ENCODE results near the gene C22orf23. TPM values are rescaled to one million over a fixed set of nuclear protein-coding genes. Genes with fewer than 3 reads are reported as not detected.

The C22orf23 gene
- polyA plus RNA-seq, 1 donor (not counting 4 experiments of a cell fraction or from before 2014, with no cell fraction given) = not detected

DNA sequence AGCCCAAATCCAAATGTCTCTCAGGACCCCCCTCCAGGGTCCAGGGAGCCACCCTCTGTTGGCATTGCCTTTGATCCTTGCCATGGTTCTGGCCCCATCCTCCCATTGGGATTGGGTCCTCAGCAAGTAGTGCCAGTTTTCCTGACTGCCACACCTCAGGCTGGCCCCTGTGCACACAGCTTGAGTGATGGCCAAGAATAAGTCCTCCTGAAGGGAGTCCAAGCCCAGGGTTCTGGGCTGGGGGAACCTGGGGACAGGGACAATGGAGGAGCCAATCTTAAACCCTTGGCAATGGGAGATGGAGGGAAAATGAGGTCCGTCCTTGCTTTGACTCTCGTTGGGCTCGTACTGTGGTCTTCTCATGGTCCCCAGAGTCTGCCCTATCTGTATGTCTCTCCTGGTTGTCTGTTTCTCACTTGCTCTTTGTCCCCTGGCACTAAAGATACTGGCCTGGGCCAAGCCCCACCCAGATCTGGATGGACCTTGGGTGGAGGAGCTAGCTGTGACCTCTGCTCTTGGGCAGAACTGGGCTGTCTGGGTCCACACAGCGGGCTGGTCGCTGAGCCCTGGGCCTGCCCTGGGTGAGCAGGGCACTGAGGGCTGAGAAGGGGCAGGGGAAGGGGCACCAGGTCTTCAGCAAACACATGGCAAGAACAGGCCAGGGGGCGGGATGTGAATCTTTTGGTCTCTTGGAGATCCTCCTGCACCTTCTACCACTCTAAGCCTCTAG, 28.0 kb upstream of the C22orf23 start:
- Histone ChIP-seq H3K9me1 (ENCODE audit: control insufficient read depth, extremely low read depth, insufficient read depth, low read length) (peaks cover under 1% of the 10 kb centered on the region), H3K4me3 (ENCODE audit: control insufficient read depth in 2 of 3, extremely low read depth in 1 of 3, insufficient read depth in 2 of 3, low read depth in 1 of 3, low read length in 3 of 3) (no peak overlapping the region), H3K9ac (ENCODE audit: control insufficient read depth, extremely low read depth, insufficient read depth, low read length) (no peak overlapping the region), H3K4me2 (ENCODE audit: control insufficient read depth, extremely low read depth, insufficient read depth, low read depth, low read length) (no peak overlapping the region), H3K27ac (ENCODE audit: control insufficient read depth, insufficient read depth, low read length) (no peak overlapping the region), H2AFZ (ENCODE audit: control insufficient read depth, low read length) (no peak overlapping the region), H3K27me3 (ENCODE audit: control insufficient read depth, extremely low read depth, insufficient read depth, low read length) (no peaks in the 10 kb centered on the region), H3K36me3 (ENCODE audit: control insufficient read depth in 2 of 2, extremely low read depth in 1 of 2, insufficient read depth in 2 of 2, low read length in 2 of 2) (no peaks in the 10 kb centered on the region), H3K79me2 (ENCODE audit: control insufficient read depth, insufficient read depth, low read length) (no peaks in the 10 kb centered on the region), H3K9me3 (ENCODE audit: control insufficient read depth, low read depth, low read length) (no peaks in the 10 kb centered on the region), H3K4me1 (ENCODE audit: control insufficient read depth, extremely low read depth, insufficient read depth, low read length) (no peaks in the 10 kb centered on the region), H4K20me1 (ENCODE audit: control insufficient read depth, extremely low read depth, insufficient read depth, low read length) (no peaks in the 10 kb centered on the region)
- dilution Hi-C loops (cut with MboI; ENCODE audit: extremely low pct_ligation_motif_present, low sequenced_read_pairs) = no loop called here
- no peak for FAIRE-seq
- TF ChIP-seq CTCF (optimal IDR thresholded peaks at IDR 0.05 in 1 of 3, IDR thresholded peaks at IDR 0.05 in 1 of 3, conservative IDR thresholded peaks at IDR 0.05 in 1 of 3; ENCODE audit: extremely low read depth in 1 of 3, insufficient read depth in 2 of 3, low read length in 3 of 3) (no peak), EZH2 (IDR thresholded peaks at IDR 0.05; ENCODE audit: low read length) (no peak)
- DNase-seq (ENCODE audit: low read depth, low spot score) = no peak

DNA sequence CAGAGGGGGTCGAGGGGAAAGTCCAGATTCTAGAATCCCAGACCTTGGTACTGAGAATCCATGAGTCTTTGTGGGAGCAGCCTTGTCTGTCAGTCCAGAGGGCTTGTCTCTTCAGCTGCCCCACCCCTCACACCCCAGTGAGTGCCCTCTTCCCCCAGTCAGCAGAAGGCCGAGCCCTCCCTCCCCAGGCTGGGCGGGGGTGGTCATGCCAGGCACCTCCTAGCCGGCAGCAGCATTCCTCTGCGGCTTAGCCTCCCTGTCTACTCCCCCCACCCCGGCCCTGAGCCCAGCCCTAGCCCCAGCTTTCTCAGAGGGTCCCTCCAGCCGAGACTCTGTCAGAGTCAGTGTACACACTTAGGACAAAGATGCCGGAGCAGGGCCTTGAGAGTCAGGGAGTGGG, 26.4 kb upstream of the C22orf23 start:
- FAIRE-seq (no peak), DNase-seq (ENCODE audit: low read depth, low spot score) (no peak)
- H4K20me1 ChIP-seq (ENCODE audit: control insufficient read depth, extremely low read depth, insufficient read depth, low read length) = no peaks in the 10 kb centered on the region
- H3K9me3 ChIP-seq (ENCODE audit: control insufficient read depth, low read depth, low read length) = no peaks in the 10 kb centered on the region
- H3K27ac ChIP-seq (ENCODE audit: control insufficient read depth, insufficient read depth, low read length) = no peak overlapping the region
- H3K36me3 ChIP-seq (ENCODE audit: control insufficient read depth in 2 of 2, extremely low read depth in 1 of 2, insufficient read depth in 2 of 2, low read length in 2 of 2) = no peaks in the 10 kb centered on the region
- no peak overlapping the region for H2AFZ ChIP-seq (ENCODE audit: control insufficient read depth, low read length)
- H3K4me1 ChIP-seq (ENCODE audit: control insufficient read depth, extremely low read depth, insufficient read depth, low read length) = peaks cover 7% of the 10 kb centered on the region
- H3K9me1 ChIP-seq (ENCODE audit: control insufficient read depth, extremely low read depth, insufficient read depth, low read length) = peaks cover 3% of the 10 kb centered on the region
- H3K79me2 ChIP-seq (ENCODE audit: control insufficient read depth, insufficient read depth, low read length) = no peaks in the 10 kb centered on the region
- dilution Hi-C loops (cut with MboI; ENCODE audit: extremely low pct_ligation_motif_present, low sequenced_read_pairs) = no loop called here
- H3K9ac ChIP-seq (ENCODE audit: control insufficient read depth, extremely low read depth, insufficient read depth, low read length) = no peak overlapping the region
- no peak overlapping the region for H3K4me2 ChIP-seq (ENCODE audit: control insufficient read depth, extremely low read depth, insufficient read depth, low read depth, low read length)
- H3K4me3 ChIP-seq (ENCODE audit: control insufficient read depth in 2 of 3, extremely low read depth in 1 of 3, insufficient read depth in 2 of 3, low read depth in 1 of 3, low read length in 3 of 3) = no peak overlapping the region
- TF ChIP-seq CTCF (optimal IDR thresholded peaks at IDR 0.05 in 1 of 3, IDR thresholded peaks at IDR 0.05 in 1 of 3, conservative IDR thresholded peaks at IDR 0.05 in 1 of 3; ENCODE audit: extremely low read depth in 1 of 3, insufficient read depth in 2 of 3, low read length in 3 of 3) = no peak
- TF ChIP-seq EZH2 (IDR thresholded peaks at IDR 0.05; ENCODE audit: low read length) = no peak
- H3K27me3 ChIP-seq (ENCODE audit: control insufficient read depth, extremely low read depth, insufficient read depth, low read length) = no peaks in the 10 kb centered on the region
